AG04450 (cell line): ENCODE data around the gene SAA1. TPM values are rescaled to one million over a fixed set of nuclear protein-coding genes. Genes with fewer than 3 reads are reported as not detected.

Experiments used
- CTCF ChIA-PET: fragments of 300-600, 350-600 bp; formaldehyde crosslinking; extraction: SDS; loops from one replicate; lab custom pipeline; 2022; ENCODE audit warnings: antibody characterized with exemption, inconsistent platforms; lab: Charles Lee
- POLR2A ChIA-PET: fragments of 350-600 bp; formaldehyde crosslinking; extraction: SDS; loops from one replicate; lab custom pipeline; 2021; ENCODE audit warnings: antibody characterized with exemption, inconsistent platforms; lab: Yijun Ruan, JAX
- DNase-seq: peaks from one replicate; pipeline ENCODE4 v3.0.0-alpha.2; 2011; ENCODE audit warnings: low read depth, low spot score
- H3K27ac ChIP-seq: one replicate; pipeline ENCODE4 v1.5.1; 2012; ENCODE audit warnings: low read depth, low read length, control low read depth
- H3K27me3 ChIP-seq: one replicate; pipeline ENCODE4 v1.6.0; 2012; ENCODE audit warnings: low read length; ENCODE audit not compliant: control insufficient read depth, insufficient read depth
- H3K4me3 ChIP-seq: 2 replicates; pipeline ENCODE4 v1.5.1; 2011; ENCODE audit warnings: mild to moderate bottlenecking, low read depth, low read length, control low read depth
- H3K9me3 ChIP-seq: 2 replicates; pipeline ENCODE4 v1.5.1; 2012; ENCODE audit warnings: low read length; ENCODE audit not compliant: control insufficient read depth, insufficient read depth
- polyA plus RNA-seq: library from polyadenylated mRNA; depleted of rRNA; stranded (reverse); fragments of >200 nt; gene quantifications from 2 replicates; pipeline ENCODE4 v1.2.3, GENCODE V29; 2011; rRNA removed
- small RNA-seq: library from RNA; depleted of rRNA; stranded (forward); fragments of <200 nt; gene quantifications from one replicate; pipeline ENCODE3, GENCODE V24; 2012; ENCODE audit warnings: low read depth; ENCODE audit not compliant: insufficient read length
- TF ChIP-seq, protein P1 (sequence below): IDR thresholded peaks from 2 replicates; pipeline ENCODE4 v1.5.1; 2011; ENCODE audit warnings: low read depth, low read length, control low read depth, inconsistent platforms

The SAA1 gene
- polyA plus RNA-seq, 1 experiment: not detected

DNA sequence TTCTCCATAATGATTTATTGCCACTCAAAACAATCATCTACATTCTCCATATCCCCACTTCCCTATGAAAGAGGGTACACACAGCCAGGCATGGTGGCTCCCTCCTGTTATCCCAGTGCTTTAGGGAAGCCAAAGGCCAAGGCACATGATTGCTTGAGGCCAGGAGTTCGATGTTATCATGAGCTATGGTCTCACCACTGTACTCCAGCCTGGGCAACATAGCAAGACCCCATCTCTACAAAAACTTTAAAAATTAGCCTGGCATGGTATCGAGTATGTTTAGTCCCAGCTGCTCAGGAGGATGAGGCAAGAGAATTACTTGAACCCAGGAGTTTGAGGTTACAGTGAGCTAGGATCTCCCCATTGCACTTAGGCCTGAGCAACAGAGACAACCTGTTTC, 49.8 kb downstream of the SAA1 start:
- H3K27me3 ChIP-seq: no peaks in the 10 kb centered on the region

GRCh38 chr11:18317551-18317950, 51.5 kb downstream of the SAA1 start:
- Histone ChIP-seq H3K27ac (no peak overlapping the region), H3K4me3 (no peak overlapping the region), H3K9me3 (no peaks in the 10 kb centered on the region), H3K27me3 (no peaks in the 10 kb centered on the region)
- no peak for DNase-seq
- CTCF ChIA-PET: no interaction called here
- TF ChIP-seq, protein P1, sequence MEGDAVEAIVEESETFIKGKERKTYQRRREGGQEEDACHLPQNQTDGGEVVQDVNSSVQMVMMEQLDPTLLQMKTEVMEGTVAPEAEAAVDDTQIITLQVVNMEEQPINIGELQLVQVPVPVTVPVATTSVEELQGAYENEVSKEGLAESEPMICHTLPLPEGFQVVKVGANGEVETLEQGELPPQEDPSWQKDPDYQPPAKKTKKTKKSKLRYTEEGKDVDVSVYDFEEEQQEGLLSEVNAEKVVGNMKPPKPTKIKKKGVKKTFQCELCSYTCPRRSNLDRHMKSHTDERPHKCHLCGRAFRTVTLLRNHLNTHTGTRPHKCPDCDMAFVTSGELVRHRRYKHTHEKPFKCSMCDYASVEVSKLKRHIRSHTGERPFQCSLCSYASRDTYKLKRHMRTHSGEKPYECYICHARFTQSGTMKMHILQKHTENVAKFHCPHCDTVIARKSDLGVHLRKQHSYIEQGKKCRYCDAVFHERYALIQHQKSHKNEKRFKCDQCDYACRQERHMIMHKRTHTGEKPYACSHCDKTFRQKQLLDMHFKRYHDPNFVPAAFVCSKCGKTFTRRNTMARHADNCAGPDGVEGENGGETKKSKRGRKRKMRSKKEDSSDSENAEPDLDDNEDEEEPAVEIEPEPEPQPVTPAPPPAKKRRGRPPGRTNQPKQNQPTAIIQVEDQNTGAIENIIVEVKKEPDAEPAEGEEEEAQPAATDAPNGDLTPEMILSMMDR: no peak
- POLR2A ChIA-PET: no interaction called here

More for the DNA sequence above, 49.8 kb downstream of the SAA1 start:
- Histone ChIP-seq H3K4me3 (no peak overlapping the region), H3K27ac (no peak overlapping the region), H3K9me3 (no peaks in the 10 kb centered on the region)
- no peak for DNase-seq
- ChIA-PET CTCF (no interaction called here), POLR2A (no interaction called here)
- TF ChIP-seq, protein P1: no peak

Small RNAs within 50 kb of the gene (small RNA-seq; reads per million reads assigned to genes)
- gene RNA5SP333: not detected
- not detected for gene RNA5SP334

Other genes starting within 250 kb of the SAA1 start
- 0.04 and 0.06 TPM in 2 replicates for gene TPH1, start 220.0 kb upstream of the SAA1 start, polyA plus RNA-seq
- 15.4 and 17.0 TPM in 2 replicates for gene SAAL1, start 160.2 kb upstream of the SAA1 start, polyA plus RNA-seq
- gene MRGPRX3, start 133.7 kb upstream of the SAA1 start, polyA plus RNA-seq: not detected in 2 replicates
- gene MRGPRX4, start 93.4 kb upstream of the SAA1 start, polyA plus RNA-seq: not detected in 2 replicates
- not detected in 2 replicates for gene SAA4, start 29.5 kb upstream of the SAA1 start, polyA plus RNA-seq
- gene SAA2, start 17.6 kb upstream of the SAA1 start, polyA plus RNA-seq: not detected in 2 replicates
- gene HPS5, start 55.9 kb downstream of the SAA1 start, polyA plus RNA-seq: 12.5 and 14.9 TPM in 2 replicates
- 40.0 and 53.2 TPM in 2 replicates for gene GTF2H1, start 56.3 kb downstream of the SAA1 start, polyA plus RNA-seq
- 689 and 887 TPM in 2 replicates for gene LDHA, start 128.3 kb downstream of the SAA1 start, polyA plus RNA-seq
- gene LDHC, start 146.1 kb downstream of the SAA1 start, polyA plus RNA-seq: 0.10 TPM in 1 of 2 replicates, not detected in the other
- gene LDHAL6A, start 189.6 kb downstream of the SAA1 start, polyA plus RNA-seq: not detected in 2 replicates